GM21723 (cell line): Measurements from ENCODE around the gene IGSF23.
"Not testable (repeated sequence)": the region's sequence is repeated elsewhere in the genome, so short reads cannot be mapped to it uniquely, and the experiment has no call there.

Experiments used
- ATAC-seq: cut with Tn5 transposase; IDR thresholded peaks from one replicate; pipeline ENCODE4 v1.9.1; 2021; ENCODE audit warnings: mild to moderate bottlenecking, moderate library complexity; ENCODE audit not compliant: unreplicated experiment

IGSF23 gene

DNA sequence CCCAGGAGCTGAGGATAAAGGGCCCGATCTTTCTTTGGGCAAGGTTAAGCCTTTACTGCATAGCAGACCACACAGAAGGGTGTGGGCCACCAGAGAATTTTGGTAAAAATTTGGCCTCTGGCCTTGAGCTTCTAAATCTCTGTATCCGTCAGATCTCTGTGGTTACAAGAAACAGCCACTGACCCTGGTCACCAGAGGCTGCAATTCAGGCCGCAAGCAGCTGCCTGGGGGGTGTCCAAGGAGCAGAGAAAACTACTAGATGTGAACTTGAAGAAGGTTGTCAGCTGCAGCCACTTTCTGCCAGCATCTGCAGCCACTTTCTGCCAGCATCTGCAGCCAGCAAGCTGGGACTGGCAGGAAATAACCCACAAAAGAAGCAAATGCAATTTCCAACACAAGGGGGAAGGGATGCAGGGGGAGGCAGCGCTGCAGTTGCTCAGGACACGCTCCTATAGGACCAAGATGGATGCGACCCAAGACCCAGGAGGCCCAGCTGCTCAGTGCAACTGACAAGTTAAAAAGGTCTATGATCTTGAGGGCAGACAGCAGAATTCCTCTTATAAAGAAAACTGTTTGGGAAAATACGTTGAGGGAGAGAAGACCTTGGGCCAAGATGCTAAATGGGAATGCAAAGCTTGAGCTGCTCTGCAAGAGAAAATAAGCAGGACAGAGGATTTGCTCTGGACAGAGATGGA, 49.5 kb downstream of the IGSF23 start:
- ATAC-seq = no peak

DNA sequence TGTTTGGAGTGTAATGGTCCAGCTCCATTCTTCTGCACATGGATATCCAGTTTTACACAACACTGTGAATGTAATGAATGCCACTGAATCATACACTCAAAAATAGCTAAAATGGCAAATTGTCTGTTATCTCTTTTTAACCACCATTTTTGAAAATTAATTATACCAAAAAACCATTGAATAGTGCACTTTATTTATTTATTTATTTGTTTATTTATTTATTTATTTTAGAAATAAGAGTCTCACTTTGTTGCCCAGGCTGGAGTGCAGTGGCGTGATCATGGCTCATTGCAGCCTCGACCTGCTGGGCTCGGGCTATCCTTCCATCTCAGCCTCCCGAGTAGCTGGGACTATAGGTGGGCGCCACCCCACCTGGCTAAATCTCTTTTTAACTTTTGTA, 50.6 kb downstream of the IGSF23 start:
- no peak for ATAC-seq

DNA sequence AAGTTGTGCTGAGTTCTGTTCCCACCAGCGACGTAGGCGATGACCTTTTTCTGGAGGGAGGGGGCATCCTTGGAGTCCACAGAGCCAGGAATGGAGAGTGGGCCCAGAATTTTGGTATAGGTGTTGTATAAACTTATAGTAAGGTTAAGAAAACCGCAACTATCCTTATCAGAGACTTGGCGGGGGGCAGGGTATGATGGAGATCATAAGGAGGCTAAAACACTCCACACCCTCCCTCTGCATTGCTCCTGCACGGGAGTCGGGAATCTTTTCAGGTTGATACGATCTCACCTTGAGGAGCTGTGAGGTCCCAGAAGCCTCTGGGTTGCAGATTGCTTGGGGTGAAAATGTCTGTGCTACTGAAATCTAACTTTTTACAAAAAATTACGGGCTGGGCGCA, 51.6 kb downstream of the IGSF23 start:
- ATAC-seq = no peak

DNA sequence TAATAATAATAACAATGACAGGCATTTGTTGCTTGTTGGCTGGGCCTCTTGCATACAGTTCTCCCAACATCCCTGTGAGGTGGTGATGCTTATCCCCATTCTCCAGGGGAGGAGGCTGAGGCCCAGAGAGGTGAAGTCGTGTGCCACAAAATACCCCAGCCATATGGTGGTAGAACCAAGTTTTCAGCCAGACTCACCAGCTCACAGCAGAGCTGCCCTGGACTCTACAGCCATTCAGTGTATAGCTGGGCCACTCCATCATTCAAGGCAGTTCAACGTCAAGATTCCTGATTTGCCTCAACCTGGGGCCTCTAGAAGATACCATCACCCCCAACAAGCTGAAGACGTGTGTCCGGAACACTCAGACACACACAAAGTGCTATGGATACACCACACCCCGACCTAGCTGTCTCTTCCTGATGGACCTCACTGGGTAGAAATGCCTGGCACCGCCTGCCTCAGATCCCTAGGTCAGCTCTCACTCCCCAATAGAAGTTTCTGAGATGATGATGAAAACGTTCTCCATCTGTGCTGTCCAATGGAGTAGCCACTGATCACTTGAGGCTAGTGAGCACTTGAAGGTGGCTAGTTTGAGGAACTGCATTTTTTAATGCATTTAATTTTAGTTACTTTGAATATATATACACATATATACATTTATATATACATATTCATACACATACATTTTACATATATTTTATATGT, 53.6 kb downstream of the IGSF23 start:
- ATAC-seq = no peak

DNA sequence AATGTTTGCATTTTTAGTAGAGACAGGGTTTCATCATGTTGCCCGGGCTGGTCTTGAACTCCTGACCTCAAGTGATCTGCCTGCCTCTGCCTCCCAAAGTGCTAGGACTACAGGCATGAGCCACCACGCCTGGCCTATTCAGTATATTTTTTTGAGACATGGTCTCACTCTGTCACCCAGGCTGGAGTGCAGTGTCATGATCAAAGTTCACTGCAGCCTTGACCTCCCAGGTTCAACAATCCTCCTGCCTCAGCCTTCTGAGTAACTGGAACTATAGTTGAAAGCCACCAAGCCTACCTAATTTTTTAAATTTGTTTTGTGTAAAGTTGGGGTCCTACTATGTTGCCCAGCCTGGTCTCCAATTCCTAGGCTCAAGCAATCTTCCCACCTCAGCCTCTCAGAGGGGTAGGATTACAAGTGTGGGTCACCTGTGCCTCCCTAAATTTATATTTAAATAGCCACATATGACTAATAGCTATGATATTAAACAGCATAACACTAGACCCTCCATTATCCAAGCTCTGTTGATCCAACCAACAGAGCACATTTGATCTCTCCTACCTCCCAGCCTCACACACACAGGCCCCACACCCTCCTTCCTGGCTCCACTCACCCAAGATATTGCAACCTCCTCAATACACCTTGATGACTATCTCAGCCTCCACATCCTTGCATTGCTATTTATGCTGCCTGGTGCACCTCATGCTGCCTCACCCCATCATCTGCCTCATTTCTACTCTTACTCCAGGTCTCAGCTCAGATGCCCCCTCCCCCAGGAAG, 55.8 kb downstream of the IGSF23 start:
- ATAC-seq = no peak

DNA sequence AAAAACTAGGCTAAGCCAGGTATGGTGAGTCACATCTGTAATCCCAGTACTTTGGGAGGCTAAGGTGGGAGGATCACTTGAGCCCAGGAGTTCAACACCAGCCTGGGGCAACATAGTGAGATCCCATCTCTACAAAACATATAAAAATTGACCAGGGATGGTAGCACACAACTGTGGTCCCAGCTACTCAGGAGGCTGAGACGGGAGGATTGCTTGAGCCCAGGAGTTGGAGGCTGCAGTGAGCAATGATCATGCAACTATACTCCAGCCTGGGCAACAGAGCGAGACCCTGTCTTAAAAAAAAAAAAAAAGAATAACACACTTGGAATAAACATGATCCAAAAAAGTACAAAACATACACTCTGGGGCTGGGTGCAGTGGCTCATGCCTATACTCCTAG, 56.7 kb downstream of the IGSF23 start:
- ATAC-seq = not testable (repeated sequence)

DNA sequence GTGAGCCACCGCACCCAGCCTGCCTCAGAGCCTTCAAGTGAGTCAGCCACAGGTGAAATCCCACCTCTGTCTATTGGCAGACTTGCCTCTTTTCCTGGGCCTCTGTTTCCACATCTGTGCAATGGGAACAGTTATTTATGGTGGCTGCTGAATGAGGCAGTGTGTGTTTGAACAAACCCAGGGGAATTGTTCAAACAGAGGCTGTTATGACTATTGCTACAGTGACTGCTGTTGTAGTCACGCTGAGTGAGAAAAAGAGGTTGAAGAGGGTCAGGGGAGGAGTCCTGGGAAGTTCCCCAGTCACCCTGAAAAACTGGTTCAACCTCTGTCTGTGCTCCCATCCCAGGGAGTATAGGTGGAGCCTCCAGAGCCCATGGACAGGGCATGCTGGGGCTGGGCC, 58.0 kb downstream of the IGSF23 start, which contains the start of gene CEACAM19:
Gene CEACAM19, plus strand, starts transcription at position 83 of the 400 bp plus-strand sequence. CDS start 450 bp downstream, outside the sequence.
- no peak for ATAC-seq

DNA sequence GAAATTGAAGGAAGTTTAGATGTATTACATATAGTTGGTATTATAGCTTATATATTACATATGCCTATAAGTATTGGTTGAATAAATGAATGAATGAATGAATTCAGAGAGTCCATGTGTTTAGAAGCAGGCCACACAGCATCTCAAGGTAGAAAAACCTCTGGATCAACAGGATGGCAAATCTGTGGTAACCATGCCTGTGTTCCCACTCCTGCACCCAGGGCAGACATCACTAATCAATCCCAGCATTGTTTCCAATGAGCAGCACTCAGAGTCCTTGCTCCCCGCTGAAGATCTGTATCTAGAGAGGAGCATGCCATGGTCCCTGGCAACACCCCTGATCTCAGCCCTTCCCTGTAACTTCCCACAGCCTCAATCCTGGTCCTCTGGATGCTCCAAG, 58.9 kb downstream of the IGSF23 start:
- ATAC-seq = no peak

DNA sequence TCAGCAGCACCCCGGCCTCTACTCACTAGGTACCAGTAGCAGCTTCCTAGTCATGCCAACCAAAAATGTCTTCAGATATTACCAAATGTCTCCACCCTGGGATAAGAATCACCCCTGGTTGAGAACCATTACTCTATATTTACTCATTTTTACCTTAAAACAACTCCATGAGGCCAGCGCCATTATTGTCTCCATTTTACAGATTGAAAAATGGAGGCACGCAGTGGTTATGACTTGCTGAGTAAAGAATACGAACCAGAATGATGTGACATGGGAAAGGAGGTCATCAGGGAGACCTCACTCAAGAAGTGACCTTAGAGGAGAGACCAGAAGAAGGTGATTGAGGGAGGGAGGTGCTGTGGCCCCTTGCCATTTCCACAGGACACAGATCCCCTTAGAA, 60.1 kb downstream of the IGSF23 start:
- no peak for ATAC-seq

DNA sequence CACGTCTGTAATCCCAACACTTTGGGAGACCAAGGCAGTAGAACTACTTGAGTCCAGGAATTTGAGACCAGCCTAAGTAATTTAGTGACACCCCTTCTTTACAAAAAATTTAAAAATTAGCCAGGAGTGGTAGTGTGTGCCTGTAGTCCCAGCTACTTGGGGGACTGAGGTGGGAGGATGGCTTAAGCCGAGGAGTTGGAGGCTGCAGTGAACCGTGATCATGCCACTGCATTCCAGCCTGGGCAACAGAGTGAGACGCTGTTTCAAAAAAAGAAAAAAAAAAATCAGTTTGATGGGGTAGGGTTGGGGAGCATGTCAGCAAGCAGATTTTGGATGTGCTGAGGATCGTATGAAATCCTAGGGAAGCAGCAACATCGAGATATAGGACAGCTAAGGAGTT, 62.2 kb downstream of the IGSF23 start:
- no peak for ATAC-seq

DNA sequence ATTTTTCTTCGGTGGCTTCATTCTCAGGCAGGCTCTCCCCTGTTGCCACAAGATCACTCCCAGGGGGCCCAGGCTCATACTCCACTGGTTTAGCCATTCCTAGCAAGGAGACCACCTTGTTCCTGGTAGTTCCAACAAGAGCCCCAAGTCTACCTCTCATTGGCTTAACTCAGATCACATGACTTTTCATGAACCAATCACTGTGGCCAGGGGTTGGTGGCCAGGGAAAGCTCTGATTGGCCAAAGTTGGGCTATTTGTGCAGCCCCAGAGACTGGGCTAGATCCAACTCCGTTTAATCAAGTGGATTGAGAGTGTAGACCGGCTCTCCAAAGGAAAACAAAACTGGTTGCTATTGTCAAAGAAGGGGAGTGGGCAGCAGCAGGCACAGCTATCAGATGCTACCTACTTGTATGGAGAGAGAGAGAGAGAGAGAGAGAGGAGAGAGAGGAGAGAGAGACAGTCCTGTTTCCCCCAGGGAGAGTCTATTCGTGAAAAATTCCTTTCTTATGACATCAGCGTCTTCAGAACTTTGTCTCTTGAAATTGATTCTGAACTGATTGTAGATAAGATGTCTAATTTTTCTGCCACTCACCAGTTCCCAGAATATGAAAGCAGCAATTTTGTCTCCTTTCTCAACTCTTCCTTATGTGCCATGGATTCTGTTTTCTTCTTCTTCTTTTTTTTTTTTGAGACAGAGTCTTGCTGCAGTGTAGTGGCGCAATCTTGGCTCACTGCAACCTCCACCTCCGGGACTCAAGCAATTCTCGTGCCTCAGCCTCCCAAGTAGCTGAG, 63.9 kb downstream of the IGSF23 start:
- no peak for ATAC-seq

DNA sequence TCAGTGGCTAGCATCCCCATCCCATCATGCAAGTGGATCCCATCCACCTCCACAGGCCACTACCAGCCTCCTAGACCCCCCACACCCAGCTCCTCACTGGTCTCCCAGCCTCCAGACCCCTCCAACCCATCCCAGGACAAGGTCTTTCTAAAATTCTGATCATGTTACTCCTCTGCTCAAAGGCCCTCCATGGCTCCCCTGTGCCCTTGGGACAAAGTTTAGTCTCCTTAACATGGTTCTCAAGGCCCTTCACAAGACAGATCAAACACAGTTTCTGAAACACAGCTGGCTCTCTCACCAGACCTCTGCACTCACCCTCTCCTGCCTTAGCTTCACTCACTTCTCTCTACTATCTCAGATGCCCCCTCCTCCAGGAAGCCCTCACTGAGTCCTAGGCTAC, 67.2 kb downstream of the IGSF23 start:
- ATAC-seq = no peak

DNA sequence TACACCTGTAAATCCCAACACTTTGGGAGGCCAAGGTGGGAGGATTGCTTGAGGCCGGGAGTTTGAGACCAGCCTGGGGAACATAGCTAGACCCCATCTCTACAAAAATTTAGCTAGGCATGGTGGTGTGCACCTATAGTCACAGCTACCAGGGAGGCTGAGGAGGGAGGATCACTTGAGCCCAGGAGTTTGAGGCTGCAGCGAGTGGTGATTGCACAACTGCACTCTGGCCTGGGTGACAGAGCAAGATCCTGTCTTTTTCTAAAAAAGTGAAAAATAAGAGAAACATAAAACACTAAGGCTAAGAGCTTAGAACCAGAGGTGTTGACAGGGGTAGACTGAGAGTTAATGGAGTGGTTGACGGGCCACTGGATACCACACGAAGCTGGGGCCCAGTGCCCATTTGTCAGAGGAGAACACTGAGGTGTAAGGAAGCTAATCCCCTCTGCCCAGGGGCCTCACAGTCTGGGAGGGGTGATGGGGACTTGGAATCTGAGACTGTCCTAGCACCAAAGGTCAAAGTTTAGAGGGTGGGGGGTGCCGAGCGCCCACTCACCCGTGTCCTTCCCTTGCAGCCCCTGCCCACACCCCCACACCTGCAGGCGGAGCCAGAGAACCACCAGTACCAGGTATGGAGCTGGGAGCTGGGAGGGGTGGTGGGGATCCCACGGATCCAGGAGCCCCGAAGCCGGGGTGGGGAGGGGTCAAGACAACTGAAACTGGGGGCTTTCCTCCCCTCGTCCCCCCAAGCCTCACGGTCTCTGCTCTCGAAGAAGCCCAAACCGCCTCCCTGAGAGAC, 68.8 kb downstream of the IGSF23 start:
- no peak for ATAC-seq

DNA sequence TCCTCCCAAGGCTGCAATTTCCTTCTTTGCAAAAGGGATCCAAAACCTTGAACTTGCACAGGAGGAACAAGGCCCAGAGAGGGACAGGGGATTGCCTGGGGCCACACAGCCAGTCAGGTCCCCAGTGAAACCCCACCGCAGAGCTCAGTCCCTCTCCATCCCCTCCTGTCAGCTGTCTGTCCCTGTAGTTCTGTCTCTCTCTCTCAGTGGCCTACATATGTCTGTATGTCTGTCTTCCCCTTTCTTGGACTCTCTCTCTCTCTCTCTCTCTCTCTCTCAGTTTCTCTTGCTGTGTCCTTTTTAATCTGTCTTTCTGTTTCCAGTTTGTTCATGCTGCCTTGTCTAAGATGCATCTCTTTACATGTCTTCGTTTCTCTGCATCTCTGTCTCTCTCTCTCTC, 69.4 kb downstream of the IGSF23 start:
- ATAC-seq = no peak

DNA sequence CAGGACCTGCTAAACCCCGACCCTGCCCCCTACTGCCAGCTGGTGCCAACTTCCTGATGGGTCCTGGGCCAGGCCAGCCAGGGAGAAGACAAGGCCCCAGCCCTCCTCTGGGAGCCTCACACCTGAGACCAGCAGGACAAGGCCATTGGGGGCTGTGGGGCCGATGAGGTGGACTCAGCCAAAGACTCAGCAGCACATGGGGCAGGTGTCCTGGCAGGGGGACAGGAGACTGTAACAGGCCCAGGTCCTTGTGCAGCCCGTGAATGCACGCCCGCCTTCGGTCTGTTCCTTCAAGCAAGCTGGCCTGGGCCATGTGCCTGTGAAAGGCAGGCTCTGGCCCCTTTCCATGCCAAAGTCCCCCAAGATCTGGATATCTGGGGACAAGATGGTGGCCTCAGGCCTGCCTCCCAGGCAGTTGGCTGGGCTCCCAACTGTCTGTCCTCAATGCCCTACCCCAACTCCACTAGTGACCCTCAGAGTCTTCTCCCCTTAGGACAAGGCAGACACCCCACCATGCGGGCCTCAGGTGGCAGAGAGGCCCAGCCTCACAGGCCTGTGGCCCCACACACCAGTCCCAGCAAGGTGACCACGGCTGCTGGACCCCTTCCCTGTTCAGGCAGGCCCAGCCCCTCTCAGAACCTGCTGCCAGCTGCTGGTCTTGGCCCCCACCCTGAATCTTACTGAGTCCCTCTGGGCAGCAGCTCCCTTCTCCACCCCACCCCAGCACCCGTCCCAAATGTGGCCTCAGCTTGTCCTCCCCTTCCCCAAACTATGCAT, 70.3 kb downstream of the IGSF23 start:
- ATAC-seq = no peak

DNA sequence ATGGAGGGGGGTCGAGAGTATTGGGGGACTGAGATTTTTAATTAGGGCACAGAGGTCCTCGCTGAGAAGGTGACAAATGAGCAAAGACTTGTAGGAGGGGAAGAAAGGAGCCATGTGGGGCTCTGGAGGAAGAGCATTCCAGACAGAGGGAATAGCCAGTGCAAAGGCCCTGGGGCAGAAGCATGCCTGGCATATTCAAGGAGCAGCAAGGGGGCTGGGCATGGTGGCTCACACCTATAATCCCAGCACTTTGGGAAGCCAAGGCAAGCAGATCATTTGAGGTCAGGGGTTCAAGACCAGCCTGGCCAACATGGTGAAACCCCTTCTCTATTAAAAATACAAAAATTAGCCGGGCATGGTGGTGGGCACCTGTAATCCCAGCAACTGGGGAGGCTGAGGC, 71.0 kb downstream of the IGSF23 start:
- not testable (repeated sequence) for ATAC-seq

DNA sequence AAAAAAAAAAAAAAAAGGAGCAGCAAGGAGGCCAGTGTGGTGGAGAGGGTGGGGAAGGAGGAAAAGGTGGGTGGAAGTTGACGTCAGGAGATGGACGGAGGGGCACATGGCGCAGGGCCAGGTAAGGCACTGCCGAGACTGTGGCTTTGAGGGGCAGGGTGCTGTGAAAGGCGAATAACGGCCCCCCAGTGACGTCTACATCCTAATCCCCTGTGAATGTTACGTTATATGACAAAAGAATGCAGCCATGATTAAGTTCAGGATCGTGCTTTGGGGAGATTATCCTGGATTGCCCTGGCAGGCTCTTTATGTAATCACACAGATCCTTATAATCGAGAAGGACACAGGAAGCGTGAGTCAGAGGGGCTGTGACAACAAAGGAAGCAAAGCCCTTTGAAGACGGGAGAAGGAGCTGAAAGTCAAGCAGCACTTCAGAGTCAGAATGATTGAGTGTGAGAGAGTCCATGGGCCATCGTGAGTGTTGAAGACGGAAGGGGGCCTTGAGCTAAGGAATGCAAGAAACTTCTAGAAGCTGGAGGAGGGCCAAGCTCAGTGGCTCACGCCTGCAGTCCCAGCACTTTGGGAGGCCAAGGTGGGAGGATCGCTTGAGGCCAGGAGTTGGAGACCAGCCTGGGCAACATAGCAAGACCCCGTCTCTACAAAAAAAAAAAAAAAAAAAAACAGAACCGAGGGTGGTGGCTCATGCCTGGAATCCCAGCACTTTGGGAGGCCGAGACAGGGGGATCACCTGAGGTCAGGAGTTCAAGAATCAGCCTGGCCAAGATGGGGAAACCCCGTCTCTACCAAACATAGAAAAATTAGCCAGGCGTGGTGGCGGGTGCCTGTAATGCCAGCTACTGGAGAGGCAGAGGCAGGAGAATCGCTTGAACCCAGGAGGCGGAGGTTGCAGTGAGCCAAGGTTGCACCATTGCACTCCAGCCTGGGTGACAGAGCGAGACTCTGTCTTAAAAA, 71.8 kb downstream of the IGSF23 start:
- ATAC-seq = no peak

DNA sequence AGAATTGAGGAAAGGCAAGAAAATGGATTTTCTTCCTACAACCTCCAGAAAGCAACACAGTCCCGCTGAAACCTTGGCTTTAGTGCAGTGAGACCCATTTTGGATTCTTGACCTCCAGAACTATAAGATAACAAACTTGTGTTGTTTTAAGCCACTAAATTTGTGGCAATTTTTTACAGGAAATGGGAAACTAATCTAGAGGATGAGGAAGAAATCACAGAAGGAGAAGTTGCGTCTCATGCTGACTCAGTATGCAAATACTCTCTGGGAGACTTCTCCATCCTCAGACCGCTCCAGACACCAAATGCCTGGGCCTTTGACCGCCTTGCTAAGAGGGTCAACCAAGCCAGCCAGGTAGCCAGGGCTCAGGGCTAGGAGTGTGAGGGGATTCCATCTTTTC, 72.5 kb downstream of the IGSF23 start:
- no peak for ATAC-seq
